SK-N-MC (cell line): ENCODE data around the gene C4orf50.

Experiments
- EZH2 ChIP-seq: fragments of 200-600 bp; sonication (generic); IDR thresholded peaks from one replicate; pipeline ENCODE4 v1.6.1; 2017; ENCODE audit warnings: antibody characterized with exemption
- FOXP2 ChIP-seq: optimal IDR thresholded peaks from 2 replicates; pipeline ENCODE3; 2011; ENCODE audit warnings: mild to moderate bottlenecking, moderate library complexity; ENCODE audit not compliant: insufficient read depth; ENCODE audit errors: extremely low read length, control extremely low read depth
- POLR2AphosphoS5 ChIP-seq: IDR thresholded peaks from 2 replicates; pipeline ENCODE4 v1.6.1; 2012; ENCODE audit warnings: mild to moderate bottlenecking, low read depth, low read length, borderline replicate concordance

GRCh38 chr4:5863461-5864113 lies 154.6 kb downstream of the C4orf50 start:
- TF ChIP-seq POLR2AphosphoS5 = no peak
- no peak for TF ChIP-seq EZH2
- TF ChIP-seq FOXP2 = no peak
